GM19467 (cell line): Measurements from ENCODE around the gene UMAD1.

ENCODE experiments used
- ATAC-seq: cut with Tn5 transposase; IDR thresholded peaks from one replicate; pipeline ENCODE4 v1.9.1; 2021; ENCODE audit warnings: mild to moderate bottlenecking, moderate library complexity; ENCODE audit not compliant: unreplicated experiment

The UMAD1 gene

DNA sequence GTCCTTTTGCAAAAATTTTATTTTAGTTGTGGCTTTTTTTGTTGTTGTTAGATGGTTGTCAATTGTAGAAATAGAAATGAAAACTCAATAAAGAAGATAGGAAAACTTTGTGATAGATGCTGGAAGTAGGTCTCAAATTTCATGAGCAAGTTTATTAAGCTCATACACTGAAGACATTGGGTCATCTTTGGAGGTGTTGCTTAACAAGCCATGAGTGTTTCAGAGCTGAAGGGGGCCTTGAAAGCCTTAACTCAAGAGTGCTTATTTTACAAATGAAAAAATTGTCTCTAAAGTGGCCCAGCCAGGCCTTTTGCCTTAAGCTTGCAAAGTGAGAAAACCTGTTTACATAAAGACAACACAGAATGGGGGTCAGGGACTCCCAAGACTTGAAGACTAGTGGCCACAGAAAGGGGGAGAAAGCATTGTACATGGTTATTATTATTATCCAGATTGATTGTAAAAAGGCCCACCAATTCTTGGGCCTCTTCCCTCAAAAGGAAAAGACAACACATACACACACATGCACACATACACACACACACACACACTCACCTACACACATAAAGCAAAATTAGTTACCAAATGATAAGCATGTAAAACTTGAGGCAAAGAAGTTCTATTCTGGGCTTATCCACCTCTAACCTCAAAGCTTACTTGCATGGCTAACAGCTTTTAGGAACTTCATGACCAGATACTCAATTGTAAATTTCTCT is 278.3 kb downstream of the UMAD1 start:
- ATAC-seq: no peak

GRCh38 chr7:7919449-7919945 is 278.9 kb downstream of the UMAD1 start:
- no peak for ATAC-seq

- no peak for ATAC-seq
These were observed 279.5 kb downstream of the UMAD1 start for GRCh38 chr7:7920056-7920455.

DNA sequence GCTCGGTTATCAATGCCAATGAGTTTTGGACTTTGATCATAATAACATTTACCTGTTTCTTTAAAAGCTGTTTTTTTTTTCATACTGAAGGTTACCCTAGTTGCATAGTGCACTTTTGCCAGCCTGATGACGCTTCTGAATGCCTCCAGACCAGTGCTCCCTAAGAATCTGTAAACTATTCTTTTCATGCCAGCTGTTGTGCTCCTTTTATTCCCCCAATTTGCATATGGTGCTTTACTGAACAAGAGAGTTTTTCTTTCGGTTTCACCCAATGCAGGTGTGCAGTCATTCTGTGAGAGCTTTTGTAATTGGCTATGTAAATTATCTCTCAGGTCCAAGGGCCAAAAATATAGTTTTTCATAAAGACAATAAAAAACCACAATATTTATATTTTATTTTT is 279.9 kb downstream of the UMAD1 start:
- peak; percentile 86 for ATAC-seq

DNA sequence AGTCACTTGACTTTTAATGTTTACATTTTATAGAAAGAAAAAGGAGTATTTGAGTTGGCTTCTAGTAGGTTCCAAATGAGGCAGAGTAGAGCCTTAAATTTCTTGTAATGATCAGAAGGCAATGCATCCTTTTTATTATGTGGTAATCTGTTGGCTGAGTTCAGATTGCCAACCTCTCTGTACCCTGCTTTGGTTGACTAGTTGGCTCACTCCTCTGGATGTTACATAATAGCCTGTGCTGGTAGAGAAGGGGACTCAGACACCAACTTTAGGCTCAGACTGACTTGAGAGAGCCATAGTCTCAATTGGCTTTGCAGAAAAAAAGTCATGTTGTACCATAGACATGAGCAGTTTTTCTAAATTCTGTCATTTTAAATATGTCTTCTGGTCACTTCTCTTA is 281.3 kb downstream of the UMAD1 start:
- no peak for ATAC-seq

GRCh38 chr7:7922684-7923385 is 282.3 kb downstream of the UMAD1 start:
- no peak for ATAC-seq

- ATAC-seq: no peak
These were observed 283.3 kb downstream of the UMAD1 start for GRCh38 chr7:7923818-7924217.

GRCh38 chr7:7924303-7924702 is 283.8 kb downstream of the UMAD1 start:
- ATAC-seq: no peak
